HepG2 (cell line): Measurements from ENCODE around the gene CBL.

ENCODE experiments used
- CEBPB ChIP-seq: IDR thresholded peaks from 2 replicates; pipeline ENCODE4 v1.6.1; 2011; ENCODE audit warnings: low read depth, low read length, improper control_type of control experiment, borderline replicate concordance
- CSRNP2 ChIP-seq: sonication (generic); formaldehyde crosslinking; conservative IDR thresholded peaks from 2 replicates; pipeline ENCODE4 v1.8.0; 2022; ENCODE audit warnings: low read depth, missing genetic modification reagents
- EP300 ChIP-seq, 3 experiments: sonication (generic) in 1 of 3; formaldehyde crosslinking in 1 of 3; IDR thresholded peaks; 2 replicates each; pipeline versions ENCODE4 v1.5.1 to v1.6.1; 2011 to 2020; ENCODE audit warnings: low read depth in 2 of 3, low read length in 2 of 3, borderline replicate concordance in 1 of 3, improper control_type of control experiment in 1 of 3, mild to moderate bottlenecking in 1 of 3, missing genetic modification reagents in 1 of 3, moderate library complexity in 1 of 3
- EZH2 ChIP-seq: conservative IDR thresholded peaks from 2 replicates; pipeline ENCODE4 v1.6.1; 2012; ENCODE audit warnings: mild to moderate bottlenecking, low read depth, low read length, moderate library complexity
- MXI1 ChIP-seq: IDR thresholded peaks from 3 replicates; pipeline ENCODE4 v1.6.1; 2012; ENCODE audit warnings: low read depth, low read length, inconsistent platforms, borderline replicate concordance
- NBN ChIP-seq: fragments of 450-650 bp; conservative IDR thresholded peaks from 2 replicates; pipeline ENCODE4 v1.6.1; 2017
- NR1H2 ChIP-seq: sonication (generic); formaldehyde crosslinking; IDR thresholded peaks from 2 replicates; pipeline ENCODE4 v1.8.1; 2022; ENCODE audit warnings: low read depth, missing genetic modification reagents, borderline replicate concordance
- U2AF2 ChIP-seq: fragments of 200-400 bp; formaldehyde crosslinking; IDR thresholded peaks from 2 replicates; pipeline ENCODE4 v1.6.1; 2017; ENCODE audit warnings: low read depth, mild to moderate bottlenecking, low read length
- ZBTB7A ChIP-seq: sonication (generic); formaldehyde crosslinking; IDR thresholded peaks from 2 replicates; pipeline ENCODE4 v1.8.0; 2022; ENCODE audit warnings: mild to moderate bottlenecking, missing genetic modification reagents
- ZNF326 ChIP-seq: sonication (generic); formaldehyde crosslinking; IDR thresholded peaks from 2 replicates; pipeline ENCODE4 v1.4.0; 2020; ENCODE audit warnings: missing genetic modification reagents, borderline replicate concordance
- ZNF501 ChIP-seq: sonication (generic); formaldehyde crosslinking; IDR thresholded peaks from 2 replicates; pipeline ENCODE4 v1.5.1; 2020; ENCODE audit warnings: mild to moderate bottlenecking, moderate library complexity, missing genetic modification reagents

GRCh38 chr11:119317592-119318239 is 111.6 kb downstream of the CBL start:
- TF ChIP-seq CEBPB = peak; percentile 58; the same call in 1 of the 2 replicates
- TF ChIP-seq EZH2 = no peak
- no peak for TF ChIP-seq NR1H2 (CRISPR knock-in tag)
- no peak for TF ChIP-seq NBN
- no peak for TF ChIP-seq ZNF326 (CRISPR knock-in tag)
- no peak for TF ChIP-seq ZBTB7A (CRISPR knock-in tag)
- TF ChIP-seq MXI1 = no peak
- no peak for TF ChIP-seq ZNF501 (CRISPR knock-in tag)
- TF ChIP-seq CSRNP2 = no peak
- no peak for TF ChIP-seq U2AF2
- TF ChIP-seq EP300 (IDR thresholded peaks at IDR 0.05; ENCODE audit: low read depth in 2 of 2, low read length in 2 of 2) = no peak
- TF ChIP-seq EP300 (CRISPR knock-in tag; IDR thresholded peaks at IDR 0.05; ENCODE audit: borderline replicate concordance) = no peak
